Measurements from ENCODE around the gene LRRC8B.

Gene LRRC8B

GRCh38 chr1:89548122-89548857 lies 23.7 kb downstream of the LRRC8B start:
- no peak for DNase-seq

- DNase-seq, result no peak
Observed at GRCh38 chr1:89550995-89551394, 26.4 kb downstream of the LRRC8B start.

DNA sequence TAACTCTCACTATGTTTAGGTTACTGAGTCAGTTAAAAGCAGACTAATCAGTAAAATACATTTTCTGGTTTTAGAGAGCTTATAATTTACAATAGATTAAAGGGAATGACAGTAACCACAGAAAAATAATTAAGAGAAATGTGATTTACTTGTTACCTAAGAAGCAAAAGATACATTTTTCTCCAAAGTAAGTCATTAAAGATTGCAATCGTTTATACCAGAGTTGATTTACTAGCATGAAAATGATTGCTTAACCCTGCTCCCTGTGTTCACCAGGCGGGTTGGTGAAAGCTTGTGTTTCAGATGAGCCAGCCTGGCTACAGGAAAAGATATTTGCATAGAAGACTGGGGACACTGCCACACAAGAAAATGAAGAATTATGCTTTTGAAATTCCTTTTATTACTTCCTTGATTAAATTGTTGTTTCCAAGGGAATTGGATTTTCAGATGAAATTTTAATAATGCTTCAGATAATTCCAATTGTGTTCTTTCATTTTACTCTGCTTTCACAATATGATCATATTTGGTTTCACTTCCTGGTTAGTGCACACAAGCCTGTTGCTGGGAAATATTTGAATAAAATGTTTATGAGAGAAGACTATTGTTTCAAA lies 27.9 kb downstream of the LRRC8B start:
- DNase-seq, result peak; percentile 95

DNA sequence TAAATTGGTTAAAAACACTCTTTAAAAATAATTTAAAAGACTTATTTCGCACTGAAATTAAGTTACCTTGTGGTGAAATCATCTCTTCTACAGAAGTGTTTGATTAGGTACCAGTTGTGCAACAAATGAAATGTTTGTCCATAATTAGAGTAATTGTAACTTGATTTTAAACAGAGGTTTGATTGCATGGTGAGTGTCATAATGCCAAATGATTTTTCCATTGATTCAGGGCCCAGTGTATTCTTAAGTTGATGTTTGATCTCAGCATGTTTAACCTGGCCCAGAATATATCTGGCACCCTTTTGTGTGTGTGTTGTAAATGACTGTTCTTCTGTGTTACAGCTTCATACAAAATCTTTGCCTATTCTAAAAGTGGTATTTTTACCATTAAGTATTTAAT lies 28.5 kb downstream of the LRRC8B start:
- DNase-seq, result peak; percentile 88

DNA sequence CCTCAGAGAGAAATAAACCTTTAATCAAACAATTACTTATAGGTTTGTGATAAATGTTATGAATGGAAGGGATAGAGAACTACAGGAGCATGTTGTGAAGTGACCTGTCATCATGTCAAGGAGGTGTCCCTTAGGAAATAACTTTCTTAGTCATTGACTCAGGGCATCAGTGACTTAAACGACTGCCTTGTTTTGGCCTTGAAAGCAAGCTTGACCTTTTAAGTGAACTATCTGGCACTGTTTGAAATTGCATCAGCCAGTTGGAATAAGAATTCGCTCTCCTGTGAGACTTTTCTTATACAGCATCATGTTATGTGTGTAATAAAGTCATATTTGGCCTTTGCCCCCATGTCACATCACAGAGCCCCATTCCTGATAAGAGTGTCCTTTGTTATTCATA lies 30.9 kb downstream of the LRRC8B start:
- DNase-seq, result no peak

GRCh38 chr1:89556726-89557444 lies 32.3 kb downstream of the LRRC8B start:
- DNase-seq, result no peak

GRCh38 chr1:89557445-89557825 lies 32.8 kb downstream of the LRRC8B start:
- no peak for DNase-seq

- no peak for DNase-seq
Observed at GRCh38 chr1:89557956-89558355, 33.3 kb downstream of the LRRC8B start.

GRCh38 chr1:89563957-89564604 lies 39.5 kb downstream of the LRRC8B start:
- peak; percentile 29 for DNase-seq

GRCh38 chr1:89565521-89565920 lies 40.9 kb downstream of the LRRC8B start:
- peak; percentile 21 for DNase-seq

DNA sequence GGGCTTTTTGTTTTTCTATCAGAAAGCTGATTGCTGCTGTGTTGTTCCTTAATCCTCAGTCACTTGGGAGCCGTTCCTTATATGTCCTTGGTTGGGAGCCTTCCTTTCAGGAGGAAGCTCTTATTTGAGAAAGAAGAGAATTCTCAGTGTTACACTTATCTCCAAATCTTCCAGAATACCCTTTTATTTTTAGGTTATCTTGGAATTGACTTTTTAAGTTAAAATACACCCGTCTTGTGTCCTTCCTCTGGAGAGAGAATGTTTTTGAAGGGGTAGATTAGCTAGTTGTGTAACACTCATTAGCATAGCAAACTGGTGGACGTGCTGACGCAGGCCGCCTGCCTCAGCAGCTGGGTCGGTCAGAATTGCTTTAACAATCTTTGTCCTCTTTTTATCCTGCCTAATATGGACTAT lies 42.1 kb downstream of the LRRC8B start:
- peak; percentile 31 for DNase-seq

DNA sequence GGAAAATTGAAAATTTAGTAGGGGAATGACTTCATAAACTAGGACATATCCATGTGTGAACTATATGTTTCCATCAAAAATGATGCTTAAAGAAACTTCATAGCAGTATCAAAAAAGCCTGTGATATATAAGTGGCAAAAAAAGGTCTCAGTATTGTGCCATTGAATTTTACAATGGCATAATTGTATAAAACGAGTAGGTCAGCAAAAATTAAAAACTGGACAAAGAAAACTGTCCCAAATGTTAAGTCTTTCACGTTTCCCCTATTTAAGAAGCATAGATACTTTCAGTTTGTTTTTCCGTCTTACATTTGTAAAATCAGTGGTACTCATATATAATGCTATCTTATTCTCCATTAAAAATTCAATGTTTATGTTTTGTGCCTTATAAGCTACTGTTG lies 43.2 kb downstream of the LRRC8B start:
- DNase-seq, result no peak

DNA sequence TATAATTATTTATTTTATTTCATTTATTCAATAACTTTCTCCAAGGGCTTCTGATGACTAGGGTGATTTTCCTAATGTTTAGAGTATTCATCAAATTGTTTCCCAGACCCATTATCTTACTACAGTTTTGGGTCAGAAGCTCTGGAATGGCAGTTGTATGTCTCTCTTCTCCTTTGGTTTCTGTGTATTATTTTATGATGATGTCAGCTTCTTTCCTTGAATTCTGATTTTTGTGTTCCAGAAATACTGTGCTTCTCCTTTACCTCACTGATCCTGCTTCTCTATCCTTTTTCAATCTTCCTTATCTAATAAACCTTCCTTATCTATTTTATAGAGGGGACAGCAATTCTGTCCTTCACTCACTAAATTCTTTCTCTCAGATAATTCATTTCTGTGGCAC lies 48.8 kb downstream of the LRRC8B start:
- DNase-seq, result no peak

- DNase-seq, result no peak
Observed at GRCh38 chr1:89574621-89575020, 50.0 kb downstream of the LRRC8B start.

GRCh38 chr1:89575207-89575606 lies 50.6 kb downstream of the LRRC8B start:
- no peak for DNase-seq

DNA sequence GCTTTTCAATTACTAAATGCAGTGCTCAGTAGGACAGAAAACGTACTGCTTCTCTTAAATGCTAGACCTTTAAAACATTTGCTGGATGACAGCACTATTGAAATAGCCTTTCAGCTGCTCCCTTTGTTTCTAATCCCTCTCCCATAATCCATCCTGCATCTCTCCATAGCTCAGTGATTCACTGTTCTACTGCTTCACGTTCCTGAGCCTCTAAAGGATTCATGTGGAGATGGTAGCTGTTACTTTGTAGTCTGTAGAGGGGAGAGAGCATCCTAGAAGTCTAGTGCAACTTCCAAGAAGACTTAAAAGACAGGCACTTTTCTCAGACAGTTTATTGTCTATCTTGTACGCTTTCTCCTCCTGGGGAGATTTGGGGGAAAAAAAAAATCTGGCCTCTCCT lies 51.4 kb downstream of the LRRC8B start:
- no peak for DNase-seq

GRCh38 chr1:89578151-89578550 lies 53.5 kb downstream of the LRRC8B start:
- DNase-seq, result no peak

DNA sequence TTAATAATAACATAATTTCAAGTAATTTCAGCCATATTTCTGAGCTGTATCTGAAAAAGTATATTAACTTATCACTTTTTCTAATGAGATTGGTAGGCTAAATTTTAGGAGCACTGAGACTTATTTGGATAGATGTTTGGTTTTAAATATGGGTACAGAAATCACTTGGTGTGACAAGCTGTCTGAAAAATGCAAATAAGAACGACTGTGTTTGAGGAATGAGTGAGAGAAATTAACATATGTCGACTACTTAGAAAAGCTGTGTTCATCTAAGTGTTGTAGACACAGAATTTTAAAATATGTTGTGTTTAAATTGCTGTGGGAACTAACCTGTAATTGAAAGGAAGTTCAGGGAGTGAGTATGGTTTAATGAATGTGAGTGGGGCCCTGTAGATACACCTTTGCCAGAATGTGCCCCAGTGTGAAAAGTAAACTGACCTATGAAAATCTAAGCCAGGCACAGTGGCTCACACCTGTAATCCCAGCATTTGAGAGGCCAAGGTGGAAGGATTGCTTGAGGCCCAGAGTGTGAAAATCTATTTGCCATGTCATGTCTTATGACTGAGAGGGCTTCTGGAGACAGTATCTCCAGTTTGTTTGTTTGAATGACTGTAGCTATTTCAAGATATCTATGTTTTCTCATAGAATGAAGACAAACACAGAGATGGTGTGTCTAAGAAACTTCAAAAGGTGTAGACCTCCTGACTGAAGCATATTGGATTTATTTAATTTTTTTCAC lies 54.5 kb downstream of the LRRC8B start:
- DNase-seq, result no peak

- no peak for DNase-seq
Observed at GRCh38 chr1:89580036-89580435, 55.4 kb downstream of the LRRC8B start.

DNA sequence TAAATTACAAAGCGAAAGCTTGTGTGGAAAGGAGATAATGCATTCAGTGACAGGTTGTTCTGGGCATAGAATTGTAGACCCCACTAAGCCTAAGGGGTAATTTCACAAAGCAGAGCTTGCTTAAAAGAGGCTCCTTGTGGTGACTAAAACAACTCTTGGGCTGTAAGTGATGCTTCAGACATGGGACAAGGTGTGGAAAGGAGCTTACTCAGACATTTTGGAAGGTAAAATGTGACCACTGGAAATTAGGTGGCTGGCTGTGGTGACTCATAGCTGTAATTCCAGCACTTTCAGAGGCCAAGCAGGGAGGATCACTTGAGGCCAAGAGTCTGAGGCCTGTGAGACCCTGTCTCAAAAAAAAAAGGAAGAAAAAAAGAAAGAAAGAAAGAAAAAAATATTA lies 57.2 kb downstream of the LRRC8B start:
- no peak for DNase-seq

DNA sequence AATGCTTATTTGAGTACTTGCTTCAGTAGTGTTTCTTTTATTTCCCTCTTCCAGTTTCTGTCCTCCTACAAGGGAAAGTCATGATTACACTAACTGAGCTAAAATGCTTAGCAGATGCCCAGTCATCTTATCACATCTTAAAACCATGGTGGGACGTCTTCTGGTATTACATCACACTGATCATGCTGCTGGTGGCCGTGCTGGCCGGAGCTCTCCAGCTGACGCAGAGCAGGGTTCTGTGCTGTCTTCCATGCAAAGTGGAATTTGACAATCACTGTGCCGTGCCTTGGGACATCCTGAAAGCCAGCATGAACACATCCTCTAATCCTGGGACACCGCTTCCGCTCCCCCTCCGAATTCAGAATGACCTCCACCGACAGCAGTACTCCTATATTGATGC lies 57.9 kb downstream of the LRRC8B start:
- no peak for DNase-seq

DNA sequence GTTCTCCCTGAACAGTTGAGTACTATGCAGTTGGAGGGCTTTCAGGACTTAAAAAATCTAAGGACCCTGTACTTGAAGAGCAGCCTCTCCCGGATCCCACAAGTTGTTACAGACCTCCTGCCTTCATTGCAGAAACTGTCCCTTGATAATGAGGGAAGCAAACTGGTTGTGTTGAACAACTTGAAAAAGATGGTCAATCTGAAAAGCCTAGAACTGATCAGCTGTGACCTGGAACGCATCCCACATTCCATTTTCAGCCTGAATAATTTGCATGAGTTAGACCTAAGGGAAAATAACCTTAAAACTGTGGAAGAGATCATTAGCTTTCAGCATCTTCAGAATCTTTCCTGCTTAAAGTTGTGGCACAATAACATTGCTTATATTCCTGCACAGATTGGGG lies 59.6 kb downstream of the LRRC8B start:
- no peak for DNase-seq

DNA sequence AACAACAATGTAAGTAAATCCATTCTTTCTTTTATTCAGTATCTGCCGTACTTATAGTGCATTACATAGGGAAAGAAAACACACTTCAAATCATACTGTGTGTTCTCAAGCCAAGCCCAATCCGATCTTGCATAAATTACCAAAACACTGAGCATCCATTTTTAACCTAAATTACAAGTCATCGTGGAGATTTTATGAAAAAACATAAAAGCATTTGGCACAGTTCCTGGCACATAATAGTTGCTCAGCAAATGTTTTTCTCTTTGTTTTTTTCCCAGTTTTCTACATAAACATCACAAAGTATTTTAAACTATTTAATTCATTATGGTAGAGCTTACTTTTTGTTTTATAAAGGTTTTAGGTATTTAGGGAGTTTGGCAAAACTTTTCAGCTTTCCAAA lies 60.2 kb downstream of the LRRC8B start:
- DNase-seq, result no peak
